LNCaP clone FGC (cell line): ENCODE data around the gene SH2D6.

ENCODE experiments used
- DNase-seq: peaks from one replicate; pipeline ENCODE4 v3.0.0-alpha.2; 2011; ENCODE audit warnings: low read depth
- H3K4me3 ChIP-seq: 2 replicates; pipeline ENCODE4 v1.5.1; 2011; ENCODE audit warnings: mild to moderate bottlenecking, low read depth, low read length, control low read depth
- CTCF ChIP-seq: IDR thresholded peaks from 2 replicates; pipeline ENCODE4 v1.5.1; 2012; ENCODE audit warnings: mild to moderate bottlenecking; ENCODE audit not compliant: control insufficient read depth, insufficient read depth; ENCODE audit errors: extremely low read depth

Gene SH2D6

GRCh38 chr2:85449214-85449588, 30.7 kb downstream of the SH2D6 start:
- no peak for DNase-seq
- no peak overlapping the region for H3K4me3 ChIP-seq
- TF ChIP-seq CTCF = no peak

GRCh38 chr2:85452237-85452636, 33.7 kb downstream of the SH2D6 start:
- TF ChIP-seq CTCF = no peak
- H3K4me3 ChIP-seq = no peak overlapping the region
- DNase-seq = no peak

- H3K4me3 ChIP-seq = no peak overlapping the region
- DNase-seq = no peak
- no peak for TF ChIP-seq CTCF
Measured at GRCh38 chr2:85453571-85453970, 35.1 kb downstream of the SH2D6 start.

GRCh38 chr2:85455552-85456090, 37.1 kb downstream of the SH2D6 start:
- no peak for DNase-seq
- no peak for TF ChIP-seq CTCF
- no peak overlapping the region for H3K4me3 ChIP-seq

- no peak overlapping the region for H3K4me3 ChIP-seq
- TF ChIP-seq CTCF = no peak
- DNase-seq = no peak
Measured at GRCh38 chr2:85457043-85457442, 38.5 kb downstream of the SH2D6 start.

- no peak overlapping the region for H3K4me3 ChIP-seq
- TF ChIP-seq CTCF = no peak
- no peak for DNase-seq
Measured at GRCh38 chr2:85457877-85458316, 39.4 kb downstream of the SH2D6 start.
